ENCODE data around the gene MPEG1.

Gene MPEG1

DNA sequence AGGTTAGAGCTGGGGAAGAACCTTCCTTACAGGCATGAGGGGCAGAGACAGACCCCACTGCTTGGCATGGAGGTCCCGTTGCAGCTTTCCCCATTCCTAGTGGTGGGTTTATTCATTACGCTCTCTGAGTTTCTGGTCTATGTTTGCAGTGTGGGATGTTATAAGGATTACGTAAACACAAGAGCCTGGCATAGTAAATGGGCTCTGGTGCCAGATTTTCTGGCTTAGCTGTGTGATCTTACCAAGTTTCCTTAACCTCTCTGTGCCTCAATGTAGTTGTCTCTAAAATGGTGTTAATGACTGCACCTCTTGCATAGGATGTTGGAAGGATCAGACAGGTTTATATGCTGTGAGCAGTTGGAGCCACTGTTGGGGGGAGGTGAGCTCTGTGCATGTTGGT is 25.7 kb downstream of the MPEG1 start:
- DNase-seq = no peak

DNA sequence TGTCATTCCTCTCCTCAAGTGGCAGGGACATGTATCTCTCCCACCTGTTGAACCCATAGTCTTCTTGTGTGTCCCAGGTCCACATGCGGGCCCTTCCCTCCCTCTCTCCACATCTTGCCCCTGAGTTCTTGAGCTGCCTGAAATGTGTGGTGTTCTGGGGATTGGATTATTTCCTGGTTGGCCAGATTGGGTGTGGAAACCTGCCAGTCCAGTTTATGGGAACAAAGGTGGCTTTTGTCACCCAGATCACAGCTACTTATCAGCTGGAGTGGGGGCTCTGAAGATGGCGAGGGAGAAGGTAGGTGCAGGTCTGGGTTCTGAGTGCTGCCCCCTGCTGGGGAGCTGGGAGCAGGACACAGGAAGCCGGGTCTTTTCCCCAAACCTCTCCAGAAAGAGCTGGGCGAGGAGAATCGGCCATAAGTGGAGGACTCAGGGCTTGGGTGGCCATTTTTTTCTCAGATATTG is 26.6 kb downstream of the MPEG1 start:
- DNase-seq = peak; percentile 38 to 52

DNA sequence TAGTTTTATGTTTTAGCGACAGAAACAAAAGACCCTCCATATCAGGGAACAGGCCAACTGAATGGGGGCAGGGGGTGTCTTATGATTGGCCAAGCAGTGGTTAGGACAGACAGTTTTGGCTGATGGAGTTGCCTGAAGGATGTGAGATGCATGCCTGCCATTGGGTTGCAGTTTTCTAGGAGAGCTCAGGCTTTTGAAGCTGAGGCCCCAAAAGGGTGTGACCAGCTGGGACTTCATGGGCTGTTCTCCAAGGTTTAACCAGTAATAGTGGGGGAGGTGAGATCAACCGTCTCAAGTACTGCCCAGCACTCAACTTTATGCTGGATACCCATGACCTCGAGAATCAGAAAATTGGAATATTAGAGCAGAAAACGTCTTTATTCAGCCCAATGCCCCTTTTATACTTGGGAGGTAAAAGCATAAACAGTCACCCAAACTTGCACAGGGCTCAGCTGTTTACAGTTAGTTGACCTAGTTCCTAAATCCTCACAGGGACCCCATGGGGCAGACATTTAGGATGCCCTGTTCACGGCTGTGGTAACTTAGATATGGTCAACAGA is 27.3 kb downstream of the MPEG1 start:
- DNase-seq = no peak

DNA sequence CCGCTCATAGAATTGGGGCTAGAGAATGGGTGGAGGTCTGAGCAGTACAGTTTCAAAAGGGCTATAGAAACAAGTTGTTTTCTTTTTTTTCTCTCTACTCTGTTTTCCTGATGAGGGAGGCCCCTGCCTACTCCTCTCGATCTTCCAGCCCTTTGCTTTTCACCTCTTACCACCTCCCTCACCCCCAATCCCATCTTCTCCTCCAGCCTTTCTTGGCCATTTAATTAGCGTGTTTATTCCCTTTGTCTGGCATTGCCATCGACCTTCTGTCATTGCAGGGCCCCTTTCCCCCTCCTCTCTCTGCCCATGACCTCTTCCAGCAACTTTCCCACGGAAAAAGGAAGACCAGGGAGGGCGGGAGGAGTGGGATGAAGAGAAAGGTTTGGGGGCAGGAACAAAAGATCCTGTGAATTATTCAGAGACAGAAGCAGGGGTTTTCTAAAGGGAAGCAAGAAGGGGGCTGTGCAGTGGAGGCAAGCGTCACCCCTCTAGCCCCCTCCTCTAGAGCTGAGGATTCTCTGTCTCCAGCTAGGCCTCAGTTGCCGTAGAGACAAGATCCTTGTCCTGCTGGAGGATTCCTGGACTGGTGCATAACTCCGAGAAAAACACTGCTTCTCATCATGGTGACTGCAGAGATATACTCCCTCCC is 27.9 kb downstream of the MPEG1 start:
- no peak for DNase-seq

DNA sequence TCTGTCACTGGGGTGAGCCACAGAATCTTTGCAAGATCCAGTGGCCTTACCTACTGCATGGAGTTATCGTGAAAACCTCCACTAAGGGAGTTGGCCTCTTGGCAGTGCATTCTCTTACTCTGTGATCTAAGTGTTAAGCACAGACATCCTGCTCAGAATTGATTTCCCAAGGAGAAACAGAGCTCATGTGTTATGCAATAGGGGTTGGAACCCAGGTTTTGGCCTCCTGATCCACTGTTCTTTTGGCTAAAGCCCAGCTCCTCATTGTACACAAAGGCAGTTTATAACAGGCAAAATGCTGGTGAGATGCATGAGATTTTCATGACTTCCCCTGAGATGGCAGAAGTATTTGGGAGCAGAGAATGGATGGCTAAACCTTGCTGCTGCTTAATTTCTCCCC is 29.0 kb downstream of the MPEG1 start:
- no peak for DNase-seq

DNA sequence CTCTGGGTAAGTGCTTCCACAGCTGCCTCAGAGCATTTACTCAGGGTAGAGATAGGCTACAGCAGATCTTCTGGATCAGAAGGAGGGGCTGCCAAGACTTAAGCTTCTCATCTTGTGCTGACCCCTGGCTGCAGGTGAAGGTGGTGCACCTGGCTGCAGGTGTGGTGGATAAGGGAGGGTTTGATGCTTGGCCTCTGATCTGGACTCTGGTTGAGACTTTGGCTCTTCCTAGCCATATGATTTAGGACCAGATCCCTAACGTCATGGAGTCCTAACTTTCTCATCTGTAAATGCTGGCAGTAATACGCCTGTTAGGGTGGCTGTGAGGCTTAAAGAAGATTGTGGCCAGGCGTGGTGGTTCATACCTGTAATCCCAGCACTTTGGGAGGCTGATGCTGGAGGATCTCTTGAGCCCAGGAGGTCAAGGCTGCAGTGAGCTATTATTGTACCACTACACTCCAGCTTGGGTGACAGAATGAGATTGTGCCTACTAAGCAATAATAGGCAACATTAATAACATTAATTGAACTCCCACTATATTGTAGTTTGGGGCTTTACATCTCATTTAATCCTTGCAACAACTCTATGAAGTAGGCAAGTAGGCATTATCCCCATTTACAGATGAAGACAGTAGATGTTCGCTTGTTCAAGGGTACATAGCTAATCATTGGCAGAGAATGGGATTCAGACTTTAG is 30.1 kb downstream of the MPEG1 start:
- peak in 1 of 2 donors; percentile 14 for DNase-seq

DNA sequence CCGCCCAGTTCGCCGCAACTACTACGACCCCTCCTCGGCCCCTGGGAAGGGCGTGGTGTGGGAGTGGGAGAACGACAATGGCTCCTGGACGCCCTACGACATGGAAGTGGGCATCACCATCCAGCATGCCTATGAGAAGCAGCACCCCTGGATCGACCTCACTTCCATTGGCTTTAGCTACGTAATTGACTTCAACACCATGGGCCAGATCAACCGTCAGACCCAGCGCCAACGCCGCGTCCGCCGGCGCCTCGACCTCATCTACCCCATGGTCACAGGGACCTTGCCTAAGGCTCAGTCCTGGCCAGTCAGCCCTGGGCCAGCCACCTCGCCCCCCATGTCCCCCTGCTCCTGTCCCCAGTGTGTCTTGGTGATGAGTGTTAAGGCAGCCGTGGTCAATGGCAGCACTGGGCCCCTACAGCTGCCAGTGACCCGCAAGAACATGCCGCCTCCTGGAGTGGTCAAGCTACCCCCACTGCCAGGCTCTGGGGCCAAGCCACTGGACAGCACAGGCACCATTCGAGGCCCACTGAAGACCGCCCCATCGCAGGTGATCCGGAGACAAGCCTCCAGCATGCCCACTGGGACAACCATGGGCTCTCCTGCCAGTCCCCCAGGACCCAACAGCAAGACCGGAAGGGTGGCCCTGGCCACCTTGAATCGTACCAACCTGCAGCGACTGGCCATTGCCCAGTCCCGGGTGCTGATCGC is 30.8 kb downstream of the MPEG1 start:
- no peak for DNase-seq

DNA sequence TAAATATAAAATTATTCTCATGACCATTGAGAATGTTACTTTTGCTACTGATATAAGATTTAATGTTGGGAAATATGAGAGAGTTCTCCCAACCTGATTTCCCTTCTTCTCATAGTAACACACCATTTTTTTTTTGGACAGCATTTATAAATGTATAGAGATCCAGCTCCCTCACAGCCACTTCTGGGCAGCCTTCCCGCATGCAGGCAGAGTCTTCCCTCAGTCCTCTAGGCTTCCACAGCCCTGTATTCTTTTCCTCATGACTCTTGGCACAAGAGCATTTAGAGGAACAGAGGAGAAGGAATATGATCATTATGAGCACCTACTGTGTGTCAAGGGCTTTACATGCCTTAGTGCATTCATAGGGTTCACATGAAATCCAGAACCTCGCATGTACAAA is 31.8 kb downstream of the MPEG1 start:
- DNase-seq = no peak

DNA sequence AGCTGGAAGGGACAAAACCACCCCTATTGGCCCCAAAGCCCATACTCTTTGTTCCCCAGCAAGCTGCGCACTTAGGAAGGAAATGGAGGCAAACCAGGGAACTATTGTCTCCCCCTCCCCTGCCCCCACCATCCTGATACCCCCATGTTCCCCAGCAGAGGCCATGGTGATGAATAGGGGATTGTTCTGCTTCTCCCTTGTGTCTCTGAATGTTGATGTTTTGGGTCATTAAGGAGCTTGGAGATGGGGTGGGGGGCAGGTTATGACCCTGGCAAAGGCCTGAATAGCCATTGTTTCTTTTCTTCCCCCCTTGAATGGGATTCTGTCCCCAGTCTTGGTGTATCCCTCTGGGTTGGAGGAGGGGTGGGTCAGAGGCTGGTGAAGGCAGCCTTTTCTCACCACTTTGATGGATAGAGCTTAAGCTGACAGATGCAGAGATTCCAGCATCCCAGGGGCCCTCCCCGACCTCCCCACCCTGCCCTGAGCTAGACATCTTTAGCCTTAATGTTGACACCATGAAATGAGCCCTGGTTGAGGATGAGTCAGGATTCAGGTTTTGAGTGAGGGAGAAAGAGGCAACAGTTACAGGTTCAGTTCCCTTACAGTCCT is 32.5 kb downstream of the MPEG1 start:
- DNase-seq = no peak

DNA sequence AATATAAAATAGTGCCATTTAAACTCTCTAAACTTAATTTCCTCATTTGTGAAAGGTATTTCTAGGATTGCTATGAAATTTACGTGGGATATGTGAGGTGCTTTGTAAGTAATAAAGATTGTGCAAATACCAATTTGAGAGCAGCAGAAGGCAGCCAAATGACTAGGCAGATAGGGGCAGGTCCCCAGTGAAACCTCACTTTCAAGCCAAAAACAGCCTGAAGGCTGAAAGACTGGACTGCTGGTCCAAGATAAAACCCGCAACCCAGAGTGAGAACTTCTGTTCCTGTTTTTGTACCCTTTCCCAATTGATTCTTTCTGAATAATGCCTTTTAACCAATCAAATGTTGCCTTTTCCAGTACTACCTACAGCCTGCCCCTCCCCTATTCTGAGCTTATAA is 33.6 kb downstream of the MPEG1 start:
- DNase-seq = no peak

DNA sequence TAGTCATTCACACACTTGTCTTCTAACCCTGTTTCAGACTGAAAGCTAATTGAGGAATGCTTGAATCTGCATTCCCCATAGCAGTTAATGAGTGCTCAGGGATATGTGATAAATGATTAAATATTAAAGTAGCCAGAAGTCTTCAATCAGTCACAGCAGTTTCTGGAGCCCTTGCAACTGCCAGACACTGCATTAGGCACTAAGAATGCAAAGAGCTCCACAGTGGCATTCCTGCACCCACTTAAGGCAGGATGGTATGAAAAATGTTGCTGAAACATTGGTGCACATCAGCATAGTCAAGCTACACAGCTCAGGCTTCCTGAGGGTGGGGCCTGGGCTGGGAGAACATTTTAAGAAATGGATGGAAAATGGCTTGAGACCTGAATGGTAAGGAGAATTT is 34.3 kb downstream of the MPEG1 start:
- no peak for DNase-seq

DNA sequence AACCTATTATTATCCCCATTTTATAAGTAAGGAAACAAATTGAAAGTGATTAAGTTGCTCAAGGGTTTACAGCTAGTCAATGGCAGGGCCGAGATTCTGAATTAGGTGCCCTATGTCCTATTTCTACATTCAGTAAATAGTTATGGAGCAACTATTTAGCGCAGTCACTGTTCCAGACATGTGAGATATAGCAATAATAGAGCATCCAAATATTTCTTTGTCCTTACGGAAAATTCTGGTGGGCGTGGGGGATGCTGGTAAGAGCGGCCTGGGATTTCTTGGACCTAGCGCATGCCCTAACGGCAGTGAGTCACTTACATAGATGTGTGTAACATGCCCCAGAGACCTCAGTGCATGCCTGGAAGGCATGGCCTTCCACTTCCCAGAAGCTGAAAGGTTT is 36.4 kb downstream of the MPEG1 start:
- DNase-seq = no peak

DNA sequence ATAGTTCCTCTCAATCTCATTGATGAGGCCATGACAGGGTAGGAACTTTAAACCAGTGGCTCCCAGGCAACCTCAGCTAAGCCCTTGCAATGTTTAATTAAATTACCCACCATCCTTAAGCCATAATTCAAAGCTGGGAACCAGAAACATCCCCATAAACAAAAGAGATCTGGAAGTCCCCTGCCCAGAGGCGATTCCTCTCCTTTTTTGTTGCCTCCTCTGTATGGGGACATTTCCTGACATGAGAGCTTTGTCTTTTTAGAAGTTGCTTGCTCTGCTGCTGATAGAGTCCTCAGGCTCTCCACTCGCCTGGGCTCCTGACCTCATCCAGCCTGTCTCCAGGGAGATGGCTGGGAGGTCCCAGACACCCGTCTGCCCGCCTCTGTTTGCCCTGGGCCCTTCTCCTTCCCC is 37.6 kb downstream of the MPEG1 start:
- no peak for DNase-seq

DNA sequence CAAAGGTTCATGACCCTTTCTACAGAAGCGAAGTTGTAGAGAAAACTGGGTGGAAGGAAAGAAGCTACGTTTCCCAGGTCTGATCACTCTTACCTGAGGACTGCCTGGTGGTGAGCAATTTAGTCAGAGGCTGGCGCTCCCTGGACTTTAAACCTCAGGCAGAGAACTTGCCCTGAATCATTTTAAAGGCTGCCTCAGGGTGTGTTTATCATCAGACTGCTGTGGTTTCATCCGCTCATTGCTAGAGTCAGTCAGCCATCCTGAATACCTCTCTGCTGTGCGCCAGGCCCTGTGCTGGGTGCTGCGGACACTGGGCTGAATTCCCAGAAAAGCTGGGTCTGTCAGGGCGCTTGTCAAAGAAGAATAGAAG is 38.1 kb downstream of the MPEG1 start:
- DNase-seq = no peak

DNA sequence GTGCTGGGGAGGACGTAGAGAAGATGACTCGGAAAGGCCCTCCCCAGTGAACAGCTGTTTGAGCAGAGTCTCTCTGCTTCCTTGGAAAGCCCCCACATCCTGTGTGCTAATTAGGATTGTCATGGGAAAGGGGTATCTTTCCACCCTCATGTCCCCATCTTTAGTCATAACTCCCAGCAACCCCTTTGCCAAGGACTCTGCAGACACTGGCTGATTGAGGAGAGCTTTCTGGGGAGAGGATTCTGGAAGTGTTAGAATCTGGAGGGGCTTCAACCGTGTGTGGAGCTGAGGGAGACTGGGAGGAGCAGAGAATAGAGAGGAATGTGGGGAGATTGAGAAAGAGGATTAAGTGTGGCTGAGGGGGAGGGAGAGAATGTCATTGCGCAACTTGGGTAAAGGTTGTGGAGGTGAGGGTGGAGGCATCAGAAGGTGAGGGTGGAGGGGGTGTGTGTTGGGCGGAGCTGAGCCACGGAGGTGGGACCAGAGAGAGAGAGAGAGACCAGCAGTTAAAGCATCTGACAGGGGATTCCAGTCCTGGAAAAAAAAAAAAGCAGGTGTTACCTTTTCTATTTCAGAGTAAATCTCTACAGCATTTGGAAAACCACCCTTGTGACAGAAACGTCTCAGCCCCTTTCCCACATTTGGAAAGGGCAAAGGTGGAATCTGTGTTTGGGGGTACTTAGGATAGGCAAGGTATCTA is 38.6 kb downstream of the MPEG1 start:
- peak in 1 of 2 donors; percentile 12 for DNase-seq

DNA sequence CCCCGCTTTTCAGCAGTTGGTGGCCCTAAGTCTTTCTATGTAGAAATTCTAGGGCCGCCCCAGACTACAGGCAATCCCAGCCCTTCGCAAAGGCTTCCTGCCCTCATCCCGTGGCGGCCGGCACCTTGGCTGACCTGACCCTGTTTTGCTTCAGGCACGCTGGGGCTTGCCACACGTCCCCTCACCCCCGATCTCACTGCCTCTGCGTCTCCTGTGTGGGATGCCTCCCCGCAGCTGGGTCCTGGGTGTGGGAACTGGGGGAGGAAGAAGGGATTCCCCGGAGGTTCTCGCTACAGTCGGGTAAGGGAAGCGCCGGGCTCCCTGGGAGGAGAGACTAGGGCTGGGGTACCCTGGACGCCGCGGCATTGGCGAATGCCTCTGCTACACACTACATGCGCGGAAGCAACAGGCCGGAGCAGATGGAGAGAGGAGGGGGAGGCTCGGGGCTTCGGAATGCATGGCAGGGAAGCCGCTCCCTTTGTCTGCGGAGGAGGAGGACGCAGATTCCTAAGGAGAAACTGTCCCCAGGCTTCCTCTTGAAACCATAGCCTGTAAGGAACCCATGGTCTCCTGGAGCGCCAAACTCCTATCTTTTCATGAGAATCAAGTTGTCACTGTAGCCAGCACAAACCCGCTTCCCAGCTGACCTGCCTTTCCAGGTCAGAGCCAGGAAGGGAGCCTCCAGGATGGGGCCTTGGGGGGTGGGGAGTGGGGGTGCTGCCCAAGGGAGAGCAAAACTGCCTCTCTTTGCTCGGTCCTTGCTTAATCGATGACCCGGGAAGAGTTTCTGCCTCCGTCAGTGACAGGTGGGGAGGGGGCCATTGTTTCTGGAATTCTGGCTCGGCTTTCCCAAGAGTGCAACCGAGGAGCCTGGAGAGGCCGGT is 39.4 kb downstream of the MPEG1 start:
- DNase-seq = peak in 1 of 2 donors; percentile 4

DNA sequence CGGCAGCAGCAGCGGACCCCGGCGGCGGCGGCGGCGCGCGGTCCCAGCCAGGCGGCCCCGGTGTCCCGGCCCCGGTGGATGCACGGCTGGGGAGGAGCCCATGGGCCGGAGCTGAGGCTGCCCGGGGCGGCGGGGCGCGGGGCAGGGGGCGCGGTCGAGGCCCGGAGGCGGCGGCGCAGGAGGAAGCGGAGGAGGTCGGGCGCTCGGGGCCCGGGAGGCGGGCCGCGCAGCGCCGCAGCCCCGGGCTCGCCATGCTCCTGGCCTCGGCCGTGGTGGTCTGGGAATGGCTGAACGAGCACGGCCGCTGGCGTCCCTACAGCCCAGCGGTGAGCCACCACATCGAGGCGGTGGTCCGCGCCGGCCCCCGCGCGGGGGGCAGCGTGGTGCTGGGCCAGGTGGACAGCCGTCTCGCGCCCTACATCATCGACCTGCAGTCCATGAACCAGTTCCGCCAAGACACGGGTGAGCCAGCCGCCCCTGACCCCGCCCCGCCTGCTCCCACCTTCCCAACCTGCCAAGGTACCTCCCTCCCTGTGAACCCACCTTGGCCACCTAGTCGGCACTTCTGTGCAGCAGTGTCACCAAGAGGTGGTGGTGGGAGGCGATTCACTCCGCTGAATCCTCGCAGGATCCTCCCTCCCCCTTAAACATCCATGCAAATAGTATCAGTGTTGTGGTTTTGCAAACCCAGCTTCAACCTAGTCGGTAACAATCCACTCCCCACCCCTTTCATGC is 40.2 kb downstream of the MPEG1 start:
- peak; percentile 8 to 20 for DNase-seq

DNA sequence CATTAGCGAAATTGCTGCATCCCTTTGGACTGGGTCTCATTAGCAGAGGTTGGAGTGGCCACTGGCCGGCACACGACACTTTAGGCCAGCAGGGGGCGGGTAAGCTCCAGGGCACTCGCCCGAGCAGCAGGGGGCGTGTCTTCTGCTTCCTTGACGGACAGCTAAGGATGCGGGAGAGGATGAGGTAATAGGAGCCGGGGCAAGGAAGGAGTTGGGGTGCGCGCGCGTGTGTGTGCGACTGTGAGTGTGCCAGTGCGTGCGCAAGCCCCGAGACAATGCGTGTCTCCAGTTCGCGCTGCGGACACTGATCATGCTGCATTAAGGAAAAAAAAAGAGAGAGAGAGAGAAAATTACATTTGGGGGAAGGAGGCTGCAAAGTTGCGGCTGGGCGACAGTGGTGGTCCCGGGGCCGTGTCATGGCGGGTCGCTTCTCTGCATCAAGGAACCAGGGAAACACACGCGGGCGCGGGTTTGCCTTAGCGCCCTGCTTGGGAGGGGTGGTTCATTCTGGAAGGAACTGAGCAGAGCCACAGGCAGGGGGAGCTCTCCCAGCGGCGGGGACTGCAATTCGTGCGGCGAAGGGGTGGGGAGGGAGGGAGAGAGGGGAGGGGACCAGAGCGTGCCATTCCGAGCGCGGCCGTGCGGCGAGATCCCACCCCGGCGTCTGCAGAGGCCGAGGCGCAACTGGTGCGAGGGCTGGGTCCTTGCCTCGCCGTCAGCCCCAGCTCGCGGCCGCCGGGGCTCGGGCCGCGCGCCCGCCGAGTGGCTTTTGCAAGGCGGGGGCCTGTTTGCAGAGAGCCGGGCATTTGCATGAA is 41.0 kb downstream of the MPEG1 start, which contains the start of gene DTX4:
DTX4 (plus strand) TSS at position 625 of the 815 bp plus-strand sequence. CDS start 464 bp downstream, outside the sequence.
- DNase-seq = peak; percentile 90 to 91

DNA sequence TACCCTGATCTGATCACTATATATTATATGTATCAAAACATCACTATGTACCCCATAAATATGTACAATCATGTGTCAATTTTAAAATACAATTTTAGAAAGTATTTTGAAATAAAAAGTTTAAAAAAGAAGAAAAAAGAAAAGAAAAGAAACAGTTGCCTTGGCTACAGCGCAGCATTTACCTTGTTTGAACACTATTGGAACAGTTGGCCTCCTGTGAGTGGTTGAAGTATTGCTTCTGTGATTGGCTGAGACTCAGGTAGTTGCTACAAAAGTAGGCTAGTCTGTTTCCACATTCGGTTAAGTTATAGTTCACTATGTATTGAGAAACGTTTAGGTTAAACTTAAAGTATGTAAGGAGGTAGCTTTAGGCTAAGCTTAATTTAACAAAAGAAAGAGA is 48.7 kb downstream of the MPEG1 start:
- DNase-seq = no peak
